ENCODE data around the gene CLSTN1. TPM values are rescaled to one million over a fixed set of nuclear protein-coding genes. Genes with fewer than 3 reads are reported as not detected.

Gene CLSTN1
- total and polyA plus RNA-seq, 7 donors: 7.3 to 48.7 (median 19.7) TPM

- H3K4me3 ChIP-seq: no peak overlapping the region
- 80 to 90% (median 86%) methylated on average over 1 of the region's 1 CpG for WGBS, 3 donors
- no peaks in the 10 kb centered on the region for H3K27me3 ChIP-seq (ENCODE audit: insufficient read depth in 3 of 3, low read length in 2 of 3)
- H3K36me3 ChIP-seq (ENCODE audit: insufficient read depth in 1 of 2, low read depth in 1 of 2): peaks cover 0 to 3% of the 10 kb centered on the region in 2 donors
- no peaks in the 10 kb centered on the region for H3K4me1 ChIP-seq
- peaks cover 6% of the 10 kb centered on the region for H3K9me3 ChIP-seq
- intact Hi-C loops (cut with DNase I): loop anchor here in 1 of 2 donors (2.0 kb wide), 1 partner anchor 32 kb away; no protein-coding TSS in a partner anchor
- no peak for TF ChIP-seq CTCF (IDR thresholded peaks at IDR 0.05)
- no peak for ATAC-seq
- no peak for DNase-seq
- H3K27ac ChIP-seq: no peak overlapping the region
Observed at GRCh38 chr1:9855186-9855585, 31.4 kb upstream of the CLSTN1 start.

- Histone ChIP-seq H3K27ac (no peak overlapping the region), H3K9me3 (peaks cover 6% of the 10 kb centered on the region), H3K27me3 (ENCODE audit: insufficient read depth in 3 of 3, low read length in 2 of 3) (no peaks in the 10 kb centered on the region), H3K4me3 (no peak overlapping the region), H3K36me3 (ENCODE audit: insufficient read depth in 1 of 2, low read depth in 1 of 2) (peaks cover 0 to 3% of the 10 kb centered on the region in 2 donors), H3K4me1 (no peaks in the 10 kb centered on the region)
- DNase-seq (peak in 1 of 2 donors; percentile 13), ATAC-seq (no peak)
- intact Hi-C loops (cut with DNase I): no loop called here
- 93 to 94% (median 94%) methylated on average over 4 of the region's 4 CpGs for WGBS, 3 donors
- no peak for TF ChIP-seq CTCF (IDR thresholded peaks at IDR 0.05)
Observed at GRCh38 chr1:9853249-9853595, 29.5 kb upstream of the CLSTN1 start.

DNA sequence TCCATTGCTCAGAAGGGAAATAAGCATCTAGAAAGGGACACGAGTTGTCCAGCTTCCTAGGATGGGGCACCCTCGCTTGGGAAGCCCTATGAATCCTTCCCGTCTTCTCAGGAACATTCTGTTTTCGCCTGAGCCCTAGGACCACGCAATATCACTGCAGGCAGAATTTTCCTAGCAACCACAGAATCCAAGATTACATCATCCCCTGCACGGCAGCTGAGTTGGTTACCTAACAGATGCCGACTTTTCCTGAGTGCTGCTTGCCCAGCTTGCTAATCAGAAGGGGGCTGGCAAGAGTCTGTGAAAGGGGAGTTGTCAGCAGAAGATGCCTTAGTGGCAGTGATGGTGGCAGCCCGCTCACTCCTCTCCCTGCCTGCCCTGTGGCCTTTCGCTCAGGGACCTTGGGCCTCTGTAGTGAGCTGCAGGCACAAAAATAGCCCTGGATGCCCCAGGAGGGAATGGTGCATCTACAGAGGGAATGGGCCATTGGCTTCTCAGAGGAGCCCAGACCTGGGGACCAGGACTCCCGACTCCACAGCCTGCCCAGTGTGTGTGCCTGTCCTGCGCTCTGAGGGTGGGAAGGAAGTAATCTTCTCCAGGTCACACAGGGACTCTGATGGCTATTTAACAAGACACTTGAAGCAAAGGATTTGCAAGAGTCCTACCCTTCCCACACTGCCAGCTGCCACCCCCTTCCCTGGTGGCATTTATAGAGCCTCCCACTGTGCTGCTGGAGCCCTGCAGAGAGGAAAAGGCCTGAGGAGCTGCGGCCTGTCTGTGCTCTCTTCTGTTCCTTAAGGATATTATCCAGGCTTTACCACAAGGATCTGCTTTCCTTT lies 28.9 kb upstream of the CLSTN1 start:
- H3K4me3 ChIP-seq: no peak overlapping the region
- 81 to 84% (median 84%) methylated on average over 12 of the region's 12 CpGs for WGBS, 3 donors
- intact Hi-C loops (cut with DNase I): no loop called here
- peaks cover 0 to 3% of the 10 kb centered on the region in 2 donors for H3K36me3 ChIP-seq (ENCODE audit: insufficient read depth in 1 of 2, low read depth in 1 of 2)
- H3K27me3 ChIP-seq (ENCODE audit: insufficient read depth in 3 of 3, low read length in 2 of 3): no peaks in the 10 kb centered on the region
- H3K9me3 ChIP-seq: peaks cover 6% of the 10 kb centered on the region
- no peak for TF ChIP-seq CTCF (IDR thresholded peaks at IDR 0.05)
- ATAC-seq (no peak), DNase-seq (no peak)
- H3K4me1 ChIP-seq: no peaks in the 10 kb centered on the region
- H3K27ac ChIP-seq: no peak overlapping the region

DNA sequence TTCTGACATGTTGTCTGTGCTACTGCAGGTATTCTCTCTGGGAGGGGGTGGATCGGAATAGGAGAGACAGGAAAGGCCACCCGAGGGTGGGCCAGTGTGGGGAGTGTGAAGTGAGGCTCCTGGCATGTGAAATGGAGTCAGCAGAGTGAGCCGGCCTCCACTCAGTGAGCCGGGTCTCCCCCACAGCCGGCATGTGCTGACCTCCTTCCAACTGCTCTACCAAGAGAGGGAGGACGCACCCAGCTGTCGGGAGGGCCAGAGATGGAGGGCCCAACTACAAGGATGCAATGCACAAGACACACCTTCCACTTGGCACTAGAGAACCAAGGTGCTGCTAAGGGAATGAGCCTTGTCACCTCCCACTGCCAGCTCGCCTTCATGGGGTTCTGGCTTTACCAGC lies 28.2 kb upstream of the CLSTN1 start:
- H3K27me3 ChIP-seq (ENCODE audit: insufficient read depth in 3 of 3, low read length in 2 of 3): no peaks in the 10 kb centered on the region
- H3K4me3 ChIP-seq: no peak overlapping the region
- H3K36me3 ChIP-seq (ENCODE audit: insufficient read depth in 1 of 2, low read depth in 1 of 2): peaks cover 0 to 3% of the 10 kb centered on the region in 2 donors
- intact Hi-C loops (cut with DNase I): no loop called here
- 87 to 90% (median 90%) methylated on average over 8 of the region's 8 CpGs for WGBS, 3 donors
- H3K27ac ChIP-seq: no peak overlapping the region
- H3K9me3 ChIP-seq: peaks cover 6% of the 10 kb centered on the region
- no peaks in the 10 kb centered on the region for H3K4me1 ChIP-seq
- no peak for ATAC-seq
- no peak for DNase-seq
- no peak for TF ChIP-seq CTCF (IDR thresholded peaks at IDR 0.05)

Data from psoas muscle (tissue), 8 donors.